ENCODE data around the gene MID2.
"Not testable (repeated sequence)": the region's sequence is repeated elsewhere in the genome, so short reads cannot be mapped to it uniquely, and the experiment has no call there.

Gene MID2

DNA sequence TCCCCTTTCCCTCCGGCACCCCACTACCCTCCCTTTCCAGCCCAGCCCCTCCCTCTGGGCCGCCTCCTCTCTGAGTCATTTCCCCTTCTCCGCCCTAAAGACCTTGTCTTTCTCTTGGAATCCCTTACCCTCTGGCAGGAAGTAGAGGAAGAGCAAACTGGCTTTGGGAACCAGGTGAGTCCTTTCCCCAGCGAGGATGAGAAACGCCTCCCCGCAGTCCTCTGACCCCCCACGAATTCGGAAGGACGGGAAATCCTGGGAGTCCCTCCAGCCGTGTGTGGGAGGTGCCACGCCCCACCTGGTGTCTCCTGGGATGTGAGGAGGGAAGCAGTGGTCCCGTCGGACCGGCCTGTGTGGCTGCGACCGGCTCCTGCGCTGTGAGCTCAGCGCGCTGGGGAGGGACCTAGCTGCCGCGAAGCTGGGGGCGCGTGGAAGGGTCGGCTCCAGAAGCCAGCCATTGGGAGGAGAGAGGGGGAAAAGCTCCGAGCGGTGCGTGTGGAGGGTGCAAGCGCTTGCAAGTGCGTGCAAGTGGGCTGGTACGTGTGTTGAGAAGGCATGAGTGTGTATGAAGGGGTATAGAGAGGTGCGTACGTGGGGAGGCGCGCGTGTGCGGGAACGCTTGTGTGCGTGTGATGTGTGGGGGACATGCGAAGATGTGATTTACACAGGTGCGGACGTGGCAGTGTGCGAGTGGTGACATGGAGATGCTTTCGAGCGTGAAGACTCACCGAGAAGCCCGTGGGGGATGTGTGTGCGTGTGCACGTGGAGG is 110.2 kb downstream of the MID2 start:
- in situ Hi-C loops (cut with MboI; ENCODE audit: low sequenced_read_pairs), result no loop called here

DNA sequence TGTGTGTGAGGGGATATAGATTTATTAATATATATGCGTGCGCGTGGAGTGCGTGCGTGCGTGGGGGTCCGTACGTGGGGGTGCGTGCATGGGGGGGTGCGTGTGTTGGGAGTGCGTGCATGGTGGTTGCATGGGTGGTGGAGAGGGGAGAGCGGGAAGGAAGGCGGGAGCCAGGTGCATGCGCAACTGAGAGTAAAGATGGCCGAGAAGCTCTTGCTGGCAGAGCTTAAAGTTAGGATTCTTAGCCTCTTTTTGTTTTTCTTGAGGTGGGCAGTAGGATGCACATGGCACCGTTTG is 110.7 kb downstream of the MID2 start:
- in situ Hi-C loops (cut with MboI; ENCODE audit: low sequenced_read_pairs), result no loop called here

DNA sequence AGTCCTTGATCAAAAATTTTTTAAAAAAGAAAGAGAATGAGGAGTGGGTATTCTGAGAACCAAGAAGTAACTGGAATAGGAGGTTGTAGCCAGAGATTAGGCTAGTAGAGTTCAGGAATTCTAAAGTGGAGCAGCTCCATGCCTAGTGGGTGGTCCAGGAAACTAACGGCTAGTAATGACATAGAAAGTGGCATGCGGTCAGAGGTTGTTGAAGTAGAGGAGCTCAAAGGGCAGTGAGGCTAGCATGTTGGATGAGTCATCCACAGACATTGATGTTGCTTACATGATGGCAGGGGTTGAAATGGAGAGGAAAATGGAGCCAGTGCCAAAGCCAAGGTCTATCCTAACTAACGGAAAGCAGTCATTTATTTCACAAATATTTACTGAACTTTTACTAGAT is 114.4 kb downstream of the MID2 start:
- in situ Hi-C loops (cut with MboI; ENCODE audit: low sequenced_read_pairs), result no loop called here

DNA sequence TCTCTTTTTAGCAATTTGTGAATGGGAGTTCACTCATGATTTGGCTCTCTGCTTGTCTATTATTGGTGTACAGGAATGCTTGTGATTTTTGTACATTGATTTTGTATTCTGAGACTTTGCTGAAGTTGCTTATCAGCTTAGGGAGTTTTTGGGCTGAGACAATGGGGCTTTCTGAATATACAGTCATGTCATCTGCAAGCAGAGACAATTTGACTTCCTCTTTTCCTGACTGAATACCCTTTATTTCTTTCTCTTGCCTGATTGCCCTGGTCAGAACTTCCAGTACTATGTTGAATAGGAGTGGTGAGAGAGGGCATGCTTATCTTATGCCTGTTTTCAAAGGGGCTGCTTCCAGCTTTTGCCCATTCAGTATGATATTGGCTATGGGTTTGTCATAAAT is 129.7 kb downstream of the MID2 start:
- in situ Hi-C loops (cut with MboI; ENCODE audit: low sequenced_read_pairs), result not testable (repeated sequence)

DNA sequence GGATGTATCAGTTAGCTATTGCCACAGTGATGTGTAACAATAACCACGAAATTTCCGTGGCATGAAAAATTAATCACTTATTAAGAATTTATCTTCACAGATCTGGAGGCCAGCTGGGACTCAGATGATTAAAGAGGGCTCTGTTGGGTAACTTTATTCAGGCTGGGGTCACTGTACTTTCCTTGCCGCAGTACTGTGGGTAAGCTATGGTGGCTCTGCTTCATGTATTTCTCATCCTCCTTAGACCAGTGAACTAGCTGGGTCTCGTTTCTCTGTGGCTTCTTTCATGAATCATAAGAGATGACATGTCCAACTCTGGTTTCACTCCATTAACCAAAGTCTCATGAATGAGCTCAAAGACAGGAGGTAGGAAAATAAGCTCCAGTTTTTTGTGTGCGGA is 143.0 kb downstream of the MID2 start:
- in situ Hi-C loops (cut with MboI; ENCODE audit: low sequenced_read_pairs), result no loop called here

DNA sequence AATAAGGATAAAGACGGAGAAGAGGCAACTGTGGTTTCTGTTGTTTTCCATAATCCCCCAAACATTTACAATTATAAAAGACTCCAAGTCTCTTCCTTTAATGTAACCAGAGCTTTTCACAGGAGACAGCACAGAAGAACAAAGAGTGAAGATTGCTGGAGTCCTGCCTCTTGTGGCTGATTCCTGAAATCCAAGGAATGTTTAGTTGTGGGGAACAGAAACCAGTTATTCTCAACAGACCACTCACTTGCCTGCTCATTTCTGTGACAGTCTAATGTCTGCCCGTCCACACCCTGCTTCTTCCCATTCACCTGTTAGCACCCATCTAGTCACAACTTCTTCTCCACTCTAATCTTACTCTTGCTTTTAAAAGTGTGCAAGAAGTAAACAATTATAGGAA is 144.4 kb downstream of the MID2 start:
- in situ Hi-C loops (cut with MboI; ENCODE audit: low sequenced_read_pairs), result no loop called here

DNA sequence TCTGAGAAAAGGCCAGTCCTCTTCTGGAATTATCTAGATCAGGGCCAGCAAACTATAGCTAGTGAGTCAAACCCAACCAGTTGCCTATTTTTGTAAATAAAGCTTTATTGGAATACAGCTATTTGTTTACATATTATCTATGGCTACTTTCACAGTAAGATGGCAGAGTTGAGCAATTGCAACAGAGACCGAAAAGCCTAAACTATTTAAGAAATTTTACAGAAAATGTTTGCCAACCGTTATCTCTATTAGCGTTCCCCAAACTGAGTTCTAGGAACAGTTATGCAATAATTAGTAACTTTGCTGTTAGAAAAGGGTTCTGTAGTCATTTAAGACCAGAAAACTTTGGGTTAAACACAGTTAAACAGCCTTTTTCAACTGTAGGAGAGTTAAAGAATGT is 146.0 kb downstream of the MID2 start:
- in situ Hi-C loops (cut with MboI; ENCODE audit: low sequenced_read_pairs), result no loop called here

Measured in HL-60/S4 (cell line).